Measurements from ENCODE around the gene NKX1-1. TPM values are rescaled to one million over a fixed set of nuclear protein-coding genes. Genes with fewer than 3 reads are reported as not detected.

NKX1-1 gene
- total and polyA plus RNA-seq, 2 experiments from 2014 or later: not detected

DNA sequence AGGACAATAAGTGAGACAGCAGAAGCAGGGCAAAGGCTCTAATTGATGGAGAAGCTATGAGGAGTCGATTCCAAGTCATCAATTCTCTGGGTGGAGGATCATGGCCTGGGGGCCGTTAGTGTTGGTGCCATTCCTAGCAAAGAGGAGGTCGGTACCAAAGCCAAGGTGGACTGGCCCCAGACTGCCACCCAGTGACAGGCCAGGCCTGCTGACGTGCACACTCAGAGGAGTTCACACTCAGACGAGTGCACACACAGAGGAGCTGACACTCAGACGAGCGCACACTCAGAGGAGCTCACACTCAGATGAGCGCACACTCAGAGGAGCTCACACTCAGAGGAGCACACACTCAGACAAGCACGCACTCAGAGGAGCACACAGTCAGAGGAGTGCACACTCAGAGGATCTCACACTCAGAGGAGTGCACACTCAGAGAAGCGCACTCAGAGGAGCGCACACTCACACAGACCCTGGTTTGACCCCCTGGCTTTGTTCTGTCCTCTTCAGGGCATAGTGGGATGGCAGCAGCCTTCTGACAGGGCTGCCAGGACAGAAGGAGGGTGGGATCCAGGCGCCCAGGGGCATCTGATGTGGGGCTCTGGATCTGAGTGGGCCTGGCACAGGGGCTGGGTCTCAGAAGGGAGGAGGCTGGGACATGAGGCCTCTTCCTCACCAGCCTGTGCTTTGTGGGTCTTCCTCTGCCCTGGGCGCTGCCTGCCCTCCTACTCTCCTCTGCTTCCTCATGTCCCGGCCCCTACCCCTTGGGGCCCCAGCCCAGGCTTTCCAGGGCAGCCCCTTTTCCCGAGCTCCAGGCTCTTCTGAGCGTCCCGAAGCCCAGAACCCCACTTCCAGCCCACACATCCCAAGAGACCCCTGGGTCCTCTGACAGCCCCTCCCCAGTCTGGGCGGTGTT lies 41.7 kb upstream of the NKX1-1 start:
- TF ChIP-seq NANOG (IDR thresholded peaks at IDR 0.05; ENCODE audit: borderline replicate concordance) (no peak), EZH2 (IDR thresholded peaks at IDR 0.05; ENCODE audit: low read depth, unreplicated experiment) (no peak), ZNF331 (CRISPR knock-in tag; IDR thresholded peaks at IDR 0.05; ENCODE audit: low read depth) (no peak), ZNF462 (CRISPR knock-in tag; IDR thresholded peaks at IDR 0.05) (no peak), ETS1 (IDR thresholded peaks at IDR 0.05) (no peak), CREB1 (CRISPR knock-in tag; IDR thresholded peaks at IDR 0.05; ENCODE audit: low read depth) (no peak)
- ATAC-seq: no peak
- Histone ChIP-seq H3K36me3 (ENCODE audit: insufficient read depth) (no peaks in the 10 kb centered on the region), H3K27me3 (ENCODE audit: insufficient read depth) (no peaks in the 10 kb centered on the region), H3K4me1 (ENCODE audit: insufficient read depth) (no peaks in the 10 kb centered on the region), H3K4me2 (no peak overlapping the region), H3F3A (replicated peaks; ENCODE audit: low read depth) (no peaks in the 10 kb centered on the region), H3K9me2 (ENCODE audit: insufficient read depth) (peaks cover 5% of the 10 kb centered on the region; the same call in 1 of the 2 replicates), H3K4me3 (no peak overlapping the region), H2AFZ (peak overlapping the region; percentile 72; the same call in 1 of the 2 replicates), H3K79me2 (replicated peaks; ENCODE audit: insufficient read depth) (no peaks in the 10 kb centered on the region), H4K20me1 (replicated peaks; ENCODE audit: insufficient read depth) (no peaks in the 10 kb centered on the region), H3K27ac (ENCODE audit: low read depth) (no peak overlapping the region)
- DNase-seq (ENCODE audit: low spot score): no peak
- no peaks in the 10 kb centered on the region for H3K4me1 Mint-ChIP-seq
- no peak overlapping the region for H3K27ac Mint-ChIP-seq
- H3K27me3 Mint-ChIP-seq (ENCODE audit: insufficient read depth, low read depth, poor library complexity): peaks cover 3% of the 10 kb centered on the region
- no peak overlapping the region for H3K4me3 Mint-ChIP-seq
- peaks cover 8% of the 10 kb centered on the region for H3K9me3 Mint-ChIP-seq
- H3K36me3 Mint-ChIP-seq (ENCODE audit: low read depth): peaks cover 7% of the 10 kb centered on the region; the same call in 2 of the 3 replicates
